H1 (cell line): ENCODE data around the gene ARSA. TPM values are rescaled to one million over a fixed set of nuclear protein-coding genes. Genes with fewer than 3 reads are reported as not detected.

Experiments used
- EGR1 ChIP-seq: IDR thresholded peaks from 2 replicates; pipeline ENCODE4 v1.6.1; 2011; ENCODE audit warnings: low read depth, low read length, borderline replicate concordance
- NRF1 ChIP-seq: IDR thresholded peaks from 2 replicates; pipeline ENCODE4 v1.6.1; 2011; ENCODE audit warnings: mild to moderate bottlenecking, low read depth, low read length, improper control_type of control experiment
- TBP ChIP-seq: IDR thresholded peaks from 2 replicates; pipeline ENCODE4 v1.6.1; 2011; ENCODE audit warnings: low read depth, low read length, improper control_type of control experiment
- TCF12 ChIP-seq: IDR thresholded peaks from 2 replicates; pipeline ENCODE4 v1.6.1; 2011; ENCODE audit warnings: low read depth, mild to moderate bottlenecking, low read length
- TEAD4 ChIP-seq: IDR thresholded peaks from 2 replicates; pipeline ENCODE4 v1.6.1; 2012; ENCODE audit warnings: low read depth, low read length, inconsistent platforms, mixed read lengths
- polyA plus RNA-seq, 7 experiments: library from polyadenylated mRNA; depleted of rRNA in 3 of 7; stranded (reverse) in 5 of 7; unstranded in 2 of 7; fragments of >200 nt in 5 of 7; fragments of 200-250 nt in 2 of 7; gene quantifications; 1 replicate in 5 of 7; 2 replicates in 1 of 7; 4 replicates in 1 of 7; pipeline versions ENCODE4 v1.2.1 to v1.2.3, GENCODE V29; 2011 to 2013; ENCODE audit warnings: missing spikeins in 2 of 7, mixed read lengths in 2 of 7
- total RNA-seq: library from RNA; stranded (reverse); fragmentation: NEBNext Ultra II Directional; extraction: Animal tissue kit (Norgen Biotek cat#: 25700); gene quantifications from 2 replicates; pipeline ENCODE4 v1.2.1, GENCODE V29; 2021
- TF ChIP-seq, protein P1 (sequence below): fragments of 300-600 bp; sonication (generic); IDR thresholded peaks from 2 replicates; pipeline ENCODE4 v1.7.1; 2012; ENCODE audit warnings: low read length, moderate library complexity, mild to moderate bottlenecking, inconsistent platforms; ENCODE audit not compliant: insufficient replicate concordance
- TF ChIP-seq, protein P2 (sequence below), 3 experiments: IDR thresholded peaks; 1 replicate in 2 of 3; 2 replicates in 1 of 3; pipeline versions ENCODE4 v1.5.1 to v1.6.1; 2011; ENCODE audit warnings: low read length in 3 of 3, mild to moderate bottlenecking in 3 of 3, inconsistent platforms in 2 of 3, low read depth in 1 of 3, moderate library complexity in 1 of 3; ENCODE audit not compliant: insufficient read depth in 1 of 3; ENCODE audit errors: control extremely low read depth in 1 of 3

The ARSA gene
- total and polyA plus RNA-seq, 2 of the 8 experiments (the other 6 are each of a cell fraction or from before 2014, with no cell fraction given) = 9.8 to 10.1 TPM

- TF ChIP-seq, protein P1, sequence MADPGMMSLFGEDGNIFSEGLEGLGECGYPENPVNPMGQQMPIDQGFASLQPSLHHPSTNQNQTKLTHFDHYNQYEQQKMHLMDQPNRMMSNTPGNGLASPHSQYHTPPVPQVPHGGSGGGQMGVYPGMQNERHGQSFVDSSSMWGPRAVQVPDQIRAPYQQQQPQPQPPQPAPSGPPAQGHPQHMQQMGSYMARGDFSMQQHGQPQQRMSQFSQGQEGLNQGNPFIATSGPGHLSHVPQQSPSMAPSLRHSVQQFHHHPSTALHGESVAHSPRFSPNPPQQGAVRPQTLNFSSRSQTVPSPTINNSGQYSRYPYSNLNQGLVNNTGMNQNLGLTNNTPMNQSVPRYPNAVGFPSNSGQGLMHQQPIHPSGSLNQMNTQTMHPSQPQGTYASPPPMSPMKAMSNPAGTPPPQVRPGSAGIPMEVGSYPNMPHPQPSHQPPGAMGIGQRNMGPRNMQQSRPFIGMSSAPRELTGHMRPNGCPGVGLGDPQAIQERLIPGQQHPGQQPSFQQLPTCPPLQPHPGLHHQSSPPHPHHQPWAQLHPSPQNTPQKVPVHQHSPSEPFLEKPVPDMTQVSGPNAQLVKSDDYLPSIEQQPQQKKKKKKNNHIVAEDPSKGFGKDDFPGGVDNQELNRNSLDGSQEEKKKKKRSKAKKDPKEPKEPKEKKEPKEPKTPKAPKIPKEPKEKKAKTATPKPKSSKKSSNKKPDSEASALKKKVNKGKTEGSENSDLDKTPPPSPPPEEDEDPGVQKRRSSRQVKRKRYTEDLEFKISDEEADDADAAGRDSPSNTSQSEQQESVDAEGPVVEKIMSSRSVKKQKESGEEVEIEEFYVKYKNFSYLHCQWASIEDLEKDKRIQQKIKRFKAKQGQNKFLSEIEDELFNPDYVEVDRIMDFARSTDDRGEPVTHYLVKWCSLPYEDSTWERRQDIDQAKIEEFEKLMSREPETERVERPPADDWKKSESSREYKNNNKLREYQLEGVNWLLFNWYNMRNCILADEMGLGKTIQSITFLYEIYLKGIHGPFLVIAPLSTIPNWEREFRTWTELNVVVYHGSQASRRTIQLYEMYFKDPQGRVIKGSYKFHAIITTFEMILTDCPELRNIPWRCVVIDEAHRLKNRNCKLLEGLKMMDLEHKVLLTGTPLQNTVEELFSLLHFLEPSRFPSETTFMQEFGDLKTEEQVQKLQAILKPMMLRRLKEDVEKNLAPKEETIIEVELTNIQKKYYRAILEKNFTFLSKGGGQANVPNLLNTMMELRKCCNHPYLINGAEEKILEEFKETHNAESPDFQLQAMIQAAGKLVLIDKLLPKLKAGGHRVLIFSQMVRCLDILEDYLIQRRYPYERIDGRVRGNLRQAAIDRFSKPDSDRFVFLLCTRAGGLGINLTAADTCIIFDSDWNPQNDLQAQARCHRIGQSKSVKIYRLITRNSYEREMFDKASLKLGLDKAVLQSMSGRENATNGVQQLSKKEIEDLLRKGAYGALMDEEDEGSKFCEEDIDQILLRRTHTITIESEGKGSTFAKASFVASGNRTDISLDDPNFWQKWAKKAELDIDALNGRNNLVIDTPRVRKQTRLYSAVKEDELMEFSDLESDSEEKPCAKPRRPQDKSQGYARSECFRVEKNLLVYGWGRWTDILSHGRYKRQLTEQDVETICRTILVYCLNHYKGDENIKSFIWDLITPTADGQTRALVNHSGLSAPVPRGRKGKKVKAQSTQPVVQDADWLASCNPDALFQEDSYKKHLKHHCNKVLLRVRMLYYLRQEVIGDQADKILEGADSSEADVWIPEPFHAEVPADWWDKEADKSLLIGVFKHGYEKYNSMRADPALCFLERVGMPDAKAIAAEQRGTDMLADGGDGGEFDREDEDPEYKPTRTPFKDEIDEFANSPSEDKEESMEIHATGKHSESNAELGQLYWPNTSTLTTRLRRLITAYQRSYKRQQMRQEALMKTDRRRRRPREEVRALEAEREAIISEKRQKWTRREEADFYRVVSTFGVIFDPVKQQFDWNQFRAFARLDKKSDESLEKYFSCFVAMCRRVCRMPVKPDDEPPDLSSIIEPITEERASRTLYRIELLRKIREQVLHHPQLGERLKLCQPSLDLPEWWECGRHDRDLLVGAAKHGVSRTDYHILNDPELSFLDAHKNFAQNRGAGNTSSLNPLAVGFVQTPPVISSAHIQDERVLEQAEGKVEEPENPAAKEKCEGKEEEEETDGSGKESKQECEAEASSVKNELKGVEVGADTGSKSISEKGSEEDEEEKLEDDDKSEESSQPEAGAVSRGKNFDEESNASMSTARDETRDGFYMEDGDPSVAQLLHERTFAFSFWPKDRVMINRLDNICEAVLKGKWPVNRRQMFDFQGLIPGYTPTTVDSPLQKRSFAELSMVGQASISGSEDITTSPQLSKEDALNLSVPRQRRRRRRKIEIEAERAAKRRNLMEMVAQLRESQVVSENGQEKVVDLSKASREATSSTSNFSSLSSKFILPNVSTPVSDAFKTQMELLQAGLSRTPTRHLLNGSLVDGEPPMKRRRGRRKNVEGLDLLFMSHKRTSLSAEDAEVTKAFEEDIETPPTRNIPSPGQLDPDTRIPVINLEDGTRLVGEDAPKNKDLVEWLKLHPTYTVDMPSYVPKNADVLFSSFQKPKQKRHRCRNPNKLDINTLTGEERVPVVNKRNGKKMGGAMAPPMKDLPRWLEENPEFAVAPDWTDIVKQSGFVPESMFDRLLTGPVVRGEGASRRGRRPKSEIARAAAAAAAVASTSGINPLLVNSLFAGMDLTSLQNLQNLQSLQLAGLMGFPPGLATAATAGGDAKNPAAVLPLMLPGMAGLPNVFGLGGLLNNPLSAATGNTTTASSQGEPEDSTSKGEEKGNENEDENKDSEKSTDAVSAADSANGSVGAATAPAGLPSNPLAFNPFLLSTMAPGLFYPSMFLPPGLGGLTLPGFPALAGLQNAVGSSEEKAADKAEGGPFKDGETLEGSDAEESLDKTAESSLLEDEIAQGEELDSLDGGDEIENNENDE = no peak
- TF ChIP-seq NRF1 (no peak), TCF12 (no peak), EGR1 (no peak), TEAD4 (no peak), TBP (no peak)
- TF ChIP-seq, protein P2, sequence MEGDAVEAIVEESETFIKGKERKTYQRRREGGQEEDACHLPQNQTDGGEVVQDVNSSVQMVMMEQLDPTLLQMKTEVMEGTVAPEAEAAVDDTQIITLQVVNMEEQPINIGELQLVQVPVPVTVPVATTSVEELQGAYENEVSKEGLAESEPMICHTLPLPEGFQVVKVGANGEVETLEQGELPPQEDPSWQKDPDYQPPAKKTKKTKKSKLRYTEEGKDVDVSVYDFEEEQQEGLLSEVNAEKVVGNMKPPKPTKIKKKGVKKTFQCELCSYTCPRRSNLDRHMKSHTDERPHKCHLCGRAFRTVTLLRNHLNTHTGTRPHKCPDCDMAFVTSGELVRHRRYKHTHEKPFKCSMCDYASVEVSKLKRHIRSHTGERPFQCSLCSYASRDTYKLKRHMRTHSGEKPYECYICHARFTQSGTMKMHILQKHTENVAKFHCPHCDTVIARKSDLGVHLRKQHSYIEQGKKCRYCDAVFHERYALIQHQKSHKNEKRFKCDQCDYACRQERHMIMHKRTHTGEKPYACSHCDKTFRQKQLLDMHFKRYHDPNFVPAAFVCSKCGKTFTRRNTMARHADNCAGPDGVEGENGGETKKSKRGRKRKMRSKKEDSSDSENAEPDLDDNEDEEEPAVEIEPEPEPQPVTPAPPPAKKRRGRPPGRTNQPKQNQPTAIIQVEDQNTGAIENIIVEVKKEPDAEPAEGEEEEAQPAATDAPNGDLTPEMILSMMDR (IDR thresholded peaks at IDR 0.05; ENCODE audit: control extremely low read depth in 1 of 3, insufficient read depth in 1 of 3, low read depth in 1 of 3, low read length in 3 of 3) = no peak
Measured at GRCh38 chr22:50581031-50581949, 46.7 kb downstream of the ARSA start (continued).
